Stimulated activated CD8-positive, alpha-beta memory T cell treated with anti-CD3 and anti-CD28 coated beads, Interleukin-2, amount 100 ng/mL, for 1 hour (primary cell): Measurements from ENCODE around the gene NEDD4L.

Experiments used
- DNase-seq, 2 donors: peaks; one replicate each; pipeline ENCODE4 v3.0.0-alpha.2; 2020; ENCODE audit warnings: low read depth in 2 of 2

Gene NEDD4L

GRCh38 chr18:58118536-58118935, 74.5 kb downstream of the NEDD4L start:
- DNase-seq, result no peak

- DNase-seq, result no peak
Measured at GRCh38 chr18:58119819-58120218, 75.8 kb downstream of the NEDD4L start.

DNA sequence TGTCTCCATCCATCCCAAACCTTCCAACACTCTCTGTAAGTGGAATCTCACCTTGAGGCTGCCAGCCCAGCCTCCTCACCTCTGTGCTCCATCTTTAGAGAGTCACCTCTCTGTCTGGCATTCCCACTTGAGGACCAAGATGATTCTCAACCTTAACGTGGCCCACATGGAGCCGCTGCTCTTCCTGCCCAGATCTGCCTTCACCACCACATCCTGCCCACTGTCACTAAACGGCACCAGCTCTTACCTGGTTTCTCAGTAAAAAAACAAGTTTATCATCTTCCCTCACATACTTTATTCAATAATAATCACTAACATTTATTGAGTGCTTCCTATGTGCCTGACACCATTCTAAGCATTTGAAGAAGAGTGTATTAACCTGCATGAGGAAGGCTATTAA, 80.4 kb downstream of the NEDD4L start:
- no peak for DNase-seq

GRCh38 chr18:58125183-58125582, 81.2 kb downstream of the NEDD4L start:
- DNase-seq, result no peak

GRCh38 chr18:58125756-58126155, 81.7 kb downstream of the NEDD4L start:
- DNase-seq, result no peak

DNA sequence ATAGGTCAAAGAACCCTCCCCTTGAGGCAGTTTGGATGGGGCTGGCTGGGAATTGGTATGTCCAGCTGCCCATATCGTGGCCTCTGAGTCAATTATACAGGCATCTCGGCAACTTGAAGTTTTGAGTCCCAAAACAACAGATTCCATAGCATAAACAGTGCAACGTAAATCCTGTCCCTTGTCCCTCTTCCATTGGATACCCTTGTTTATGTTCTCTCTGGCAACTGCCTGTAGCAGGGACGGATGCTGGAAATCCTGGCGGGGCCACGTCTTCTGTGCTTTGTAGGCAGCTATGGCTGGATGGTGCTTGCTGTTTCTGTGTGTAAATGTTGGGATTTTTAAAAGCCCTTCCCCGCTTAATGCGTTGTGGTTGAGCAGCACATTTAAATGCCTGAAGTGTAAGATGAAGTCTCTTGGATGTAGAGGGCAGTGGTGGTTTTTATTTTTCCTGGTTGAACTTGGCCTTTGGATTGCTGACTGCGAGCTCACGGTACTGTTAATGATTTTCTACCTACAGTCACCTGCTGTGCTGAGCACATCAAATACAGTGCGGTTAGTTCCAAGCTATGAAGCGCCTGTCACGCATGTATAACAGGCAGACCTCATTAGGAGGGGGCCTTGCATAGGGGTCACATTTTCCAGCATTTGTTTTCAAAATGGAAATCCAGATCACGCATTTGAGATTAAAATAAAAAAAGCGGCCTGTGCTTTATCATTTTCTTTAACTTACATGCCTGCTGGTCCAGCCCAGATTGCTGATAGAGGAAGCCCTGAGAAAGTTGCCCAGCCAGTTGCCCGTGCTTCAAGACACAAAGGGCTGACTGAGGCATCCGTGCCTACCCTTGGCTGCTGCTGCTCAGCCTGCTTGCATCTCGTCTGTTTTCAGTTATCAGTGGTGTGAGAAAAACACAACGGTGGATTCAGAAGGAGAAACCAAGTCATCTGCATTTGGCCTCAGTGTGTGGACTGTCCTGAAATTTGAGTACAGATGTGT, 84.7 kb downstream of the NEDD4L start:
- no peak for DNase-seq

GRCh38 chr18:58132595-58133261, 88.7 kb downstream of the NEDD4L start:
- DNase-seq, result no peak

DNA sequence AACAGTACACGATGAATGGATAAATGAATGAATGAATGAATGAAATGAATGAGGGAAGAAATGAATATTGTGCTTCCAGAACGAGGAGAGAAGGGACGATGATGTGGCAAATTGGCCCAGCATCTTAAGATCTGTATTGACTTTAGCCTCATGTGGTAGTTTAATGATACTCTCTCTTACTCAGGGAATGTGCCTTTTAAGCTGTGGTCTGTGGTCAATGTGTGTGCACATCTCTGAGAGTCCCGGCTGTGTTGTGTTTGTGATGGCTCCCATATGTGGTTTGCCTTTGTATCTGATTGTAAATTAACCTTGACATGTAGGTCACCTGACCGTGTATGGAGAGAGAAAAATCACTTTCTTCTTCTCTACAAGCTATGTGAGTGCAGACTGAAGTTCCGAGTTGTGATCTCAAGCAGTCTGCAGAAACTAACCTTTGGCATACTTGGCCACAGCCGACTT, 91.2 kb downstream of the NEDD4L start:
- DNase-seq, result no peak

DNA sequence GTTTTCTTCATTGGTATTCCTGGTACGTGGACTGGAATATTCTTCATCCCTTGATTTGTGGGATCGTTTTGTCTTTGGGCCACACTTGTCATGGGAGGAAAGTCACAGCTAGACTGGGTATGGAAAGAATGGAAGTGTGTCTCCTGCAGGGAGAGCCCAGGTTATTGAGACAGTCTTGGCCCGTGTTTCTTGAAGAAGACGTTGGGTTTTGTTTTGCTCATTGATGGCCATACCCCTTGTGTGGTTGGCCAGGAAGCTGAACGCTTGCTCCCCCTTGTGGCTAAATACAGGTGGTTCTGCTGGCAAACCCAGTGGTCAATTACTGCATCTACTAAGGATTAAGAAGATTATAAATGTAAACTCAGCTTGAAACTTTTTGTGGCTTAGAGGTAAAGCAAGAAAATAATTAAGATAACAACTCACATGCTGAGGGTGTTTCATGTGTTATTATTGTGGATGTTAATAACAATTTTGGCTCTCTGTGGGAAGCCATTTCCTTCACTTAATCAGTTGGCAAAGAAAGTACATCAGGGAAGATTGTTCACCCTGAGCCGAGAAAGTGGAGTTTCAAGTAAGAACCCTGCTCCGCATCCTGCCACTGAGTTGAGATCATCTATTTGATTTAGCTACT, 91.8 kb downstream of the NEDD4L start:
- no peak for DNase-seq

DNA sequence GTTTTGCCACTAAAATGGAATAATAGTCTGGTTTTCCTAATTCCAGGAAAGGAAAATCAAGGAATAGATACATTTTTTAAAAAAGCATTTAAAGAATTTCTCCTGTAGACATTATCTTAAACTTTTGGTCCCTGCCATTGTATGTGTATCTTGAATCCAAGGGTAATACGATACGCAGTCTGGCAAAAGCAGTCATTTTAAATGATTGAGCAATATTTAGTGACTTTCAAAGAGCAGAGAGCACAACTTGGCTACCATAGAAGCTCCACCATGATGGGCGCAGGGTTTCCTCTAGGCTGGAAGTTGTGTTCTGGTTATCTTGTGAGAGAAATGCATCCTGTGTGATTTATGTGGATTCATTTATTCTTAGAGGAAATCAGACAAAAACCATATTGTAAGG, 92.9 kb downstream of the NEDD4L start:
- no peak for DNase-seq

DNA sequence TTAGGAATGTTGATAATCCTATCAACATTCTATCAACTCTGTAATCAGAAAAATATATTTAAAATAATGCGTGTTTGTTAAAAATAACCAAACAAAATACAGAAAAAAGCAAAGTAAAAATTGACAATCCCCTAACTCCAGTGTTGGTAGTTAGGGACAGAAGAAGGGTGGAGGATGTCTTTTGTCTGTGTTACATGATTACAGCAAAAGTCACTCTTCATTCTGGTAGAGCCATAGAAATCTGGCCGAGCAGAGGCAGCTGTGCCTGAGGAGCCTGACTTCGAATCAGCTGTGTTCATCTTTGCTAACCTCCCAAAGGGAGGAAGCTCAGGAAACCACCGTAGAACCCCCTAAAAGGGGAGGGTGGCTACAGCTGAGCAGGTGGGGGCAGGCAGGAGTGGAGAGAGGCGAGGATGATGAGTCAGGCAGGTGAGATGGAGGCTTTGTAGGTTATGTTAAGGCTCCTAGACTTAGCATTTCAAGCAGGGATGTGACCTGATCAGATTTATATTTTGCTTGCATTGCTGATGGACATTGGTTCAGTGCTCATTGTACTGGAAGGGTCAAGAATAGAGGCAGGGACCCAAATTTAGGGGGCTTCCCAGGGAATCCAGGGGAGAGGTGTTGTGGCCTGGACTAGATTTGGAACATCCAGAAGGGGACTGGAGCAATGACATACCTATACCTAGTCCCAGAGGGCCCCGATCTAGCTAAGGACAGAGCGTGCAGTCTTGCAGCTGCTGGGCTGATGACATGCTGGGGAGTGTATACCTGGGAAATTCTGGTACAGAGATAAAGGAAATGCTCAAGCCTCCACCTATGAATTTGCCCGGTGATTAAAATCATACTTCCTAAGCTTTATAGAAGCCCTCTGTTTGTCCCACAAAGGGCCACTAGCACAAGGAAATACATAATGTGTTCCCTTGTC, 95.7 kb downstream of the NEDD4L start:
- DNase-seq, result no peak

- DNase-seq, result no peak
Measured at GRCh38 chr18:58140387-58141325, 96.6 kb downstream of the NEDD4L start.

GRCh38 chr18:58143386-58143785, 99.4 kb downstream of the NEDD4L start:
- no peak for DNase-seq

GRCh38 chr18:58144106-58144505, 100.1 kb downstream of the NEDD4L start:
- DNase-seq, result no peak

DNA sequence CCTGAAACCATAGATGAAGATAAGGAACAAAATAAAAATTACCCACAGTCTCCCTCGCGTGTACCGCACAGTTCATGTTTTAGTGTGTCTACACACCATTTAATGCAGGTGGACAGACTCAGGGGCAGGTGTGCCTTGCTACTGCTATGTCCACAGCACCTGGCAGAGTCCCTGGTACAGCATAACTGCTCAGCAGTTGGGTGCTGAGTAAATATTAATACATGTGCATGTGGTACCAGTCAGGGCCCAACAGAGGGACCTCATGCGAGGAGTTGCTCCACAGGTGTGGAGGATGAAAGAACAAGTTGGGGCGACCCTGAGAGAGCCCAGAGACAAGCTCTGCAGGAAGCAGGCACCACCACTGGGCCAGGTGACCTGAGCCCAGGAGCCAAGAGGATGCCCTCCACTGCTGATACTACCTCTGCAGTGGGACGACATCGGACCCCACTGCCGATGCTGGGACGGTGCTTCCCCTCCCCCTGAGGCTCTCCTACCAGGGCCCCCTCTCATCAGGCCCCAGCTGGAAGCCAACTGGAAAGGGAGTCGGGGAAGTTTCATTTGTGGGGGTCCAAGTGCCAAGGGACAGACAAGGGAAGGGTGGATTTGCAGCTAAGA, 100.8 kb downstream of the NEDD4L start:
- no peak for DNase-seq

GRCh38 chr18:58146099-58146498, 102.1 kb downstream of the NEDD4L start:
- DNase-seq, result no peak

GRCh38 chr18:58148954-58149471, 105.0 kb downstream of the NEDD4L start:
- DNase-seq, result no peak

- DNase-seq, result no peak
Measured at GRCh38 chr18:58150772-58151171, 106.7 kb downstream of the NEDD4L start.

GRCh38 chr18:58152216-58152615, 108.2 kb downstream of the NEDD4L start:
- DNase-seq, result no peak

DNA sequence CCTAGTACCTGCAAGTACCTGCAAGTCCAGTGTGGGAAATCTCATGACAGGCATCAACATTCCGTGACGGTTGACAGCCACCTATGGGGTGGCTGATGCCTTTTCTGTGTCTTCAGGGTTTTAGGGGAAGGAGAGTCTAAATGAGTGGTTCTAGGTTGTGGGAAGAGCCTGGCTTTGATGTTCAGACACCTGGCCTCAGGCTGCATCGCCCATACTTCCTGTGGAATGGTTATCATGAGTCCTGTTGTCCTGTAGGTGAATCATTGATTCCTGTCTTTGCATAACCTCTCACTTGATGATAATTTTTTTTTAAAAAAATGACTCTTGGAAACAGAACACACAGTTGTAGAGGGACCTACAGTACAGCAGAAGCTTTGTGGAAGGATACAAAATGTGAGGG, 108.9 kb downstream of the NEDD4L start:
- no peak for DNase-seq
